Fibroblast of pulmonary artery (primary cell): ENCODE data around the gene MACROH2A1.
"Not testable (repeated sequence)": the region's sequence is repeated elsewhere in the genome, so short reads cannot be mapped to it uniquely, and the experiment has no call there.

Experiments
- DNase-seq: peaks from one replicate; pipeline ENCODE4 v3.0.0-alpha.2; 2010; ENCODE audit warnings: low read depth
- H3K4me3 ChIP-seq: replicated peaks from 2 replicates; pipeline ENCODE4 v1.5.1; 2011; ENCODE audit warnings: low read depth, mild to moderate bottlenecking, control low read depth, low read length, moderate library complexity
- CTCF ChIP-seq: IDR thresholded peaks from 2 replicates; pipeline ENCODE4 v1.5.1; 2011; ENCODE audit warnings: mild to moderate bottlenecking, control low read depth, low read length, inconsistent platforms; ENCODE audit errors: missing control alignments

MACROH2A1 gene

GRCh38 chr5:135371622-135372232 is 27.3 kb downstream of the MACROH2A1 start:
- DNase-seq, result no peak
- no peak overlapping the region for H3K4me3 ChIP-seq
- TF ChIP-seq CTCF, result no peak

- no peak overlapping the region for H3K4me3 ChIP-seq
- DNase-seq, result no peak
- TF ChIP-seq CTCF, result no peak
Observed at GRCh38 chr5:135369952-135370351, 29.1 kb downstream of the MACROH2A1 start.

DNA sequence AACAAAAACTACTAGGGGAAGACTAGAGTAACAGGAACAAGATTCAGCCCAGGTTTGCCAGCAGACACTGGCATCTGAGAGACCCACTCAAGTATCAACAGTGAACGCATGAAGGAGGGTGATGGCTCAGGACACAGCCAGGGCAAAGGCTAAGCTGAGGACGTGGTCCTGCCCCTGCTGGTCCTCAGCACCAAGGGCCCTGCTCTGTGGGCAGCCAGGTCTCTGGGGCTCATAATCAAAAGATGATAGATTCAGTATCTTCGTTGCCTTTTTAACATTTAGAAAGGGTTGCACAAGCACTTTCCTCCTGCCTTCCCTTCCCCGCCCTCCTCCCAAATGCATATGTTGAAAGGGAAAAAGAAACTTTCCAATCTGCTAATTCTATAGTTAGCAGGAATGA is 31.5 kb downstream of the MACROH2A1 start:
- TF ChIP-seq CTCF, result no peak
- no peak for DNase-seq
- H3K4me3 ChIP-seq, result no peak overlapping the region

- no peak for DNase-seq
- H3K4me3 ChIP-seq, result no peak overlapping the region
- TF ChIP-seq CTCF, result no peak
Observed at GRCh38 chr5:135367076-135367475, 32.0 kb downstream of the MACROH2A1 start.

DNA sequence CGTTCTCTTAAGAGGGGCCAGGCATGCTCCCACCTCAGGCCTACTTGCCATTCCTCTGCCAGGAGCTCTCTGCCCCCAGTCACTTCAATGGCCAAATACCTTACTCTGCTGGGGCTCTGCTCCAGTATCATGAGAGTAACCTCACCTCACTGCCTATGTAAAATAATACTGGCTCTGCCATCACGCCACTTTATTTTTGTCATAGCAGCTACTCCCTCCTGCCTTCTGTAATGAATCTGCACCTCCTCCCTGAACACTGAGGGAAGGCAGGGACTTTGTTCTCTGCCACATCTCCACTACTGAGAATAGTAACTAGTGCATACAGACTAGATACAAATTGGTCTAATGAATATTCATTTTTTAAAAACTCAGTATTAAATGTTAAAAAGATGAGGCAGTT is 33.8 kb downstream of the MACROH2A1 start:
- DNase-seq, result no peak
- TF ChIP-seq CTCF, result no peak
- H3K4me3 ChIP-seq, result no peak overlapping the region

DNA sequence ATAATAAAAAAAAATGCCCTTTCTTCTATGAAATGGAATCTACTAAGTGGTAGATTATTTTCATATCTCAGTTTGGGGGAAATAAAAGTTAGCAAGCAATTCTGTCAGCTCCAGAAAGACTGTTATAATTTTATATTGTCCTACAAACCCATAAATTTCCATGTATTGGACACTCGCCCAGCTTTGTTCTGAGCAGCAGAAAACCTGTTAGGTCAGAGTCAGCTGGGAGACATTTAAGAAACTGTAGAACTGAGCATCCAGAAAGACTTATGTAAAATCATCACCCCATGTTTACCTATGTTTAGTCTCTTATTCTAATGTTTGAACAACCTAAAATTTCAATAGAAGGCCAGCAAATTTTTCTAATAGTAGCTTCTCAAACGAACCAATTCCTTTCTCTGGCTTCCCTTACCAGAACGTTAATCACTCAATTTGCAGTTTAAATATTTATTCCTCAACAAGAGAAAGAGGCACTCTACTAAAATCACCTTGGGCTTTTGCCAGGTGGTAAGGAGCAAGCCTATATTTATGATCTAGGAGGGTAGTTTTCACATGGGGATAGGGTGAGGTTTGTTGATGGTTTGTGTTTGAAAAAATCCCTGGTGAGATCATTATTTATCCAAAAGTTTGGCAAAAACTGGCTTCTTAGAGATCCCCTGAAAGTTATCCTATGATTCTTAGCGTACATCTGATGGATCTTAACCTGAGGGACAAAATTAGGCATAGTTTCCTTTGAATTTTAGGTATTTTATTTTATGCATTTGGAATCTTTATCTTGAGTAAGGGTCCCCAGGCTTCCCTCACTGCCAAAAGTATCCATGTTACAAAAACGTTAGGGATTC is 34.4 kb downstream of the MACROH2A1 start:
- H3K4me3 ChIP-seq, result no peak overlapping the region
- DNase-seq, result no peak
- TF ChIP-seq CTCF, result no peak

DNA sequence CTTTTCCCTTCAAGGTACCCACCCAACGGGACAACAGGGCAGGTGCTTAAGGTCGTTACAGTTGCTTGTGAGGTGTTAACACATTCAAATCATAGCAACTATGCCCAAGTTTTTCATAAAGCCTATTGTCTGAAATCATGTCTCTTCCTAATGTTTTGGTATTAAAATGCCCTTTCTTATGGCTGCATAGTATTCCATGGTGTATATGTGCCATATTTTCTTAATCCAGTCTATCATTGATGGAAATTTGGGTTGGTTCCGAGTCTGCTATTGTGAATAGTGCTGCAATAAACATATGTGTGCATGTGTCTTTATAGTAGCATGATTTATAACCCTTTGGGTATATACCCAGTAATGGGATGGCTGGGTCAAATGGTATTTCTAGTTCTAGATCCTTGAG is 35.7 kb downstream of the MACROH2A1 start:
- not testable (repeated sequence) for H3K4me3 ChIP-seq, DNase-seq
